ENCODE data around the gene KLHL40. TPM values are rescaled to one million over a fixed set of nuclear protein-coding genes. Genes with fewer than 3 reads are reported as not detected.

KLHL40 gene
- total RNA-seq, 1 experiment from 2014 or later, result not detected

- no peak overlapping the region for H3K27ac ChIP-seq (ENCODE audit: insufficient read length, low read depth, low read length)
- no peak overlapping the region for H4K8ac ChIP-seq (replicated peaks; ENCODE audit: insufficient read length, low read depth, low read length)
- no peak overlapping the region for H2BK5ac ChIP-seq (ENCODE audit: insufficient read length, low read length)
- no peak overlapping the region for H2BK20ac ChIP-seq (ENCODE audit: low read depth, low read length, poor library complexity, severe bottlenecking)
- H3K79me2 ChIP-seq (ENCODE audit: insufficient read depth, low read length), result no peaks in the 10 kb centered on the region
- peak; percentile 9 for DNase-seq
- no peak overlapping the region for H3K4me2 ChIP-seq (ENCODE audit: insufficient read depth, insufficient read length, low read length)
- no peak overlapping the region for H3K9ac ChIP-seq (ENCODE audit: extremely low read depth, insufficient read length, low read length)
- no peak overlapping the region for H4K5ac ChIP-seq (ENCODE audit: insufficient read length, low read depth, low read length)
- H3K23ac ChIP-seq (ENCODE audit: insufficient read length, low read depth, low read length), result no peak overlapping the region
- Mint-ChIP-seq H3K27me3 (ENCODE audit: low read depth) (peaks cover 1% of the 10 kb centered on the region; the same call in 1 of the 2 replicates), H3K9me3 (no peaks in the 10 kb centered on the region), H3K36me3 (ENCODE audit: insufficient read depth in 1 of 3, low read depth in 3 of 3) (no peaks in the 10 kb centered on the region), H3K27ac (no peak overlapping the region), H3K4me3 (no peak overlapping the region), H3K4me1 (peaks cover 5 to 6% of the 10 kb centered on the region in 2 experiments)
- no peak overlapping the region for H3T11ph ChIP-seq (ENCODE audit: low read length)
- no peak overlapping the region for H2BK120ac ChIP-seq (ENCODE audit: low read depth, low read length, poor library complexity, severe bottlenecking)
- no peak overlapping the region for H3K14ac ChIP-seq (ENCODE audit: insufficient read depth, low read length)
- WGBS (ENCODE audit: extremely low coverage, insufficient read length, low lambda C conversion rate), result no CpG with 5 or more reads among the region's 19 CpGs
- H2AK5ac ChIP-seq (ENCODE audit: insufficient read length, low read length), result no peak overlapping the region
- no peaks in the 10 kb centered on the region for H3K4me1 ChIP-seq (ENCODE audit: insufficient read depth, low read length)
- H3K56ac ChIP-seq (ENCODE audit: insufficient read length, low read depth, low read length), result no peak overlapping the region
- H2AFZ ChIP-seq (ENCODE audit: low read length), result no peak overlapping the region
- no peak overlapping the region for H2BK15ac ChIP-seq (ENCODE audit: low read depth, low read length)
- H3K9me3 ChIP-seq (ENCODE audit: control insufficient read depth, low read depth, low read length), result no peaks in the 10 kb centered on the region
- H2BK12ac ChIP-seq (ENCODE audit: insufficient read length, low read depth, low read length), result no peak overlapping the region
- H3K18ac ChIP-seq (ENCODE audit: insufficient read length, low read depth, low read length), result no peak overlapping the region
- H4K20me1 ChIP-seq (ENCODE audit: control insufficient read depth, insufficient read depth, insufficient read length), result no peaks in the 10 kb centered on the region
- no peaks in the 10 kb centered on the region for H3K23me2 ChIP-seq (ENCODE audit: insufficient read length, low read depth, low read length, poor library complexity, severe bottlenecking)
- H3K79me1 ChIP-seq (ENCODE audit: insufficient read depth, low read depth, low read length, poor library complexity, severe bottlenecking), result no peaks in the 10 kb centered on the region
- no peak overlapping the region for H4K91ac ChIP-seq (ENCODE audit: insufficient read length, low read depth, low read length)
- no peak overlapping the region for H3K4ac ChIP-seq (ENCODE audit: low read depth, low read length)
- TF ChIP-seq CTCF (conservative IDR thresholded peaks at IDR 0.05), result no peak
- H3K27me3 ChIP-seq (ENCODE audit: insufficient read depth, low read length), result no peaks in the 10 kb centered on the region; the same call in 1 of the 2 replicates
Observed at GRCh38 chr3:42696356-42697288, 11.3 kb downstream of the KLHL40 start.

Data from H9 (cell line).